NB4 (cell line): Measurements from ENCODE around the gene MEGF6.

ENCODE experiments used
- CTCF ChIP-seq: IDR thresholded peaks from one replicate; pipeline ENCODE4 v1.5.1; 2012; ENCODE audit warnings: low read depth, low read length
- MAX ChIP-seq: IDR thresholded peaks from 2 replicates; pipeline ENCODE4 v1.6.1; 2011; ENCODE audit warnings: low read depth, low read length
- MYC ChIP-seq: IDR thresholded peaks from 2 replicates; pipeline ENCODE4 v1.6.1; 2011; ENCODE audit warnings: low read depth, low read length
- POLR2A ChIP-seq: IDR thresholded peaks from 2 replicates; pipeline ENCODE4 v1.6.1; 2011; ENCODE audit warnings: mild to moderate bottlenecking; ENCODE audit not compliant: insufficient read length; ENCODE audit errors: extremely low read depth

- TF ChIP-seq POLR2A (no peak), CTCF (no peak), MAX (no peak), MYC (no peak)
Observed at GRCh38 chr1:3596663-3597598, 14.4 kb downstream of the MEGF6 start.
